ENCODE measurements around the gene PKD1.

The PKD1 gene

GRCh38 chr16:2045965-2046892, 89.5 kb downstream of the PKD1 start:
- no peak for DNase-seq (ENCODE audit: low read depth)

GRCh38 chr16:2044541-2044940, 91.2 kb downstream of the PKD1 start:
- no peak for DNase-seq (ENCODE audit: low read depth)

GRCh38 chr16:2043667-2044451, 91.8 kb downstream of the PKD1 start:
- DNase-seq (ENCODE audit: low read depth): no peak

GRCh38 chr16:2042986-2043666, 92.6 kb downstream of the PKD1 start:
- no peak for DNase-seq (ENCODE audit: low read depth)

DNA sequence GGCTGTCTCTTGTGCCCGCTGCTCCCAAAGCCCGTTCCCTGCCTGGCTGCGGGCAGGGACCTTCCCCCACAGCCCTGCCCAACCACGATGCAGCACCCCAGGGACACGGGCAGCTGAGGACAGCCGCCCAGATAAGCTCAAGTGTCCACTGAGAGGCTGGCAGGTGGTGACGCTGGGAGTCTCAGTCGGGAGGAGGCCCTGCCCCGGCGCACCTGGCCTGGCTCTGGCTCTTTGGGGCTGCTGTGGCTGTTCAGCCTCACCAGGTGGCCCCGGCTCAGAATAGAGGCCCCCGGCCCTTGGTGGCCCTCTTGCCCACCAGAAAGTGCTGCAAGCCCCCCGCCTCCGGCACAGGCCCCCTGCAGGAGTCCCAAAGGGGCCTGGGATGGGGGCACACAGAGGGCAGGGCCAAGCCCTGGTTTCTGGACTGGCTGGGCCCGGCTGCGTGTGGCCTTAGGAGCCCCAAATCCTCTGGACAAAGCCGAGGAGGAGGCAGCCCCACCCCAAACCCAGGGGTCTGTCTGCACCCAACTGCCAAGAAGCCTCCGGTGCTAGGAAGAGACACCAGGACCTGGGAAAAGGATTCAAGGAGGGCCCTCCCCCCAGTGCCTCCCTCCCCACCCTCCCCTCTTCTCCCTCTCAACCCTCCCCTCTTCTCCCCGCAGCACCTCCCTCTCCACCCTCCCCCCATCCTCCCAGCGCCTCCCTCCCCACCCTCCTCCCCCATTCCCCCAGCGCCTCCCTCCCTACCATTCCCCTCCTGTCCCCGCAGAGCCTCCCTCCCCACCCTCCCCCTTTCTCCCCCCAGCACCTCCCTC, 93.3 kb downstream of the PKD1 start:
- DNase-seq (ENCODE audit: low read depth): no peak

GRCh38 chr16:2040787-2041522, 94.7 kb downstream of the PKD1 start:
- no peak for DNase-seq (ENCODE audit: low read depth)

- DNase-seq (ENCODE audit: low read depth): no peak
Observed at GRCh38 chr16:2040041-2040786, 95.5 kb downstream of the PKD1 start.

GRCh38 chr16:2039274-2040031, 96.2 kb downstream of the PKD1 start:
- no peak for DNase-seq (ENCODE audit: low read depth)

Data from activated T-cell treated with anti-CD3 and anti-CD28 coated beads for 24 hours (primary cell).